Posterior cingulate gyrus (tissue), 11 donors: ENCODE data around the gene PABPN1L.

Experiments
- DNase-seq, 10 donors: peaks; one replicate each; pipeline versions ENCODE4 v3.0.0 to v3.0.0-alpha.2; 2020 to 2021; ENCODE audit warnings: mixed read lengths in 3 of 10
- intact Hi-C: fragments of 100-400 bp; cut with DNase I; formaldehyde crosslinking; loops from one replicate; pipeline ENCODE4 v1.15.1; 2023

PABPN1L gene

DNA sequence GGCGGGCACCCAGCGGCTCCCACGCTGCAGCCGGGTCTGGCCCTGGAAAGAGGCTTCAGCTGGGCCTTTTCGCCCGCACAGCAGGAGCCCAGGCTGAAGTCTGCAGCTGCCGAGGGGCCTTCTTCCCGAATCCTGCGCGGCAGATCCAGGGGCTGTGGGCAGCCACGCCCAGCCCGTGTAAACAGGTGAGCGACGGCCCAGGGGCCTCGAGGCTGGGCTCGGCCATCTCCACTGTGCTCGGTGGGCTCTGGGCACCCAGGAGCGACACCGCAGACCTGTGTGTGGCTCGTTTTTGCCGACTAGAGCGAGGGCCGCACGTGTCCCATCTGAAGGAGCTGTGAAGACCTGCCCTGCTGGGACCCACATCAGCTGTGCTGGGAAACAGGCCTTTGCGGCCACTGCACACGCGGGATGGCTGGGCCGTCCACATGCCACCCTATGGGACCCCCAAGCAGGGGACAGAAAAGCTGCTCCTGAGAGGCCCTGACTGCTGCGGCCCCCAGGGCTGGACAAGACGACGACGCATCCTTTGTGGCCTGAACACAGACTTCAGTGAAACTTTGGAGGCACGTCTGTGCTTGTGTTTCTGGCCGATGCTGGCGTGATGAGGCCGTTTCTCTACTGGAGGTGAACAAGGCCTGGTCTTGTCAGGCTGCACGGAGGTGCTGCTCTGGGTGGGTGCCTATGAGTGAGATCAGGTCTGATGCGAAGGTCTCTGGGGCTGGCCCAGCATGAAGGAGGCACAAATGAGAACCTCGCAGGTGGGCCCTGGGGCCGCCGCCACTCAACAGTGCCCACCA is 49.5 kb downstream of the PABPN1L start:
- intact Hi-C loops: no loop called here

DNA sequence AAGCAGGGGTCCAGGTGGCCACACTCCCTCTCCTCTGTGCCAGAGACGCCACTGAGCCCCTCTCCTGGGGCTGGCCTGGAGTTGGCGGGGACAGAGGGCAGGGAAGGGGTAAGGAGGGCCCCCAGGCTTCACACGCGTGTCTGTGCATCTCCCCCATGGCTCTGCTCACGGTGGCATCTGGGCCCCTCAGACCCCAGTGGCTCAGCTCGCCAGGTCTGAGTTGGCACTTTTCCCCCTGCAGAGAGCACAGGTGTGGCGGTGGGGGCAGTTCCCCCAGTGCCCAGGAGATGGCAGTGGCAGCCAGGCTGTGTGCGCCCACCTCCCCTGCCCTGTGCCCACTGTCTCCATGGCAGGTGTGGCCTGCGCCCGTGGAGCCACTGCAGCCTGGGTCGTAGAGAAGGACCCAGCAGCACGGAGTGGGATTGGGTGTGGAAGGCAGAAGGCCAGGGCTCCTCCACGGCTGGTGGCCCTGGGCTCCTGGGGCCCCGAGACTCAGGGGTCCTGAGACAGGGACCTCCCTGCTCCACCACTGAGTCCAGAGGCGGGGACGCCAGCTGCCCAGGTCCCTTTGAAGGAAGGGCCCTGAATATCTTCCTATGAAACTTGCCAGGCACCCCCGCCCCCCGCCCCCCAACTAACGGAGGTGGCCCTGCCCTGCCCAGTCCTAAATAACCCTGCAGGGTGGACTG is 50.4 kb downstream of the PABPN1L start:
- intact Hi-C loops: no loop called here
- DNase-seq: peak in 2 of 10 donors; percentile 16 to 48

More for the DNA sequence above, 49.5 kb downstream of the PABPN1L start:
- peak in 1 of 10 donors; percentile 64 for DNase-seq

DNA sequence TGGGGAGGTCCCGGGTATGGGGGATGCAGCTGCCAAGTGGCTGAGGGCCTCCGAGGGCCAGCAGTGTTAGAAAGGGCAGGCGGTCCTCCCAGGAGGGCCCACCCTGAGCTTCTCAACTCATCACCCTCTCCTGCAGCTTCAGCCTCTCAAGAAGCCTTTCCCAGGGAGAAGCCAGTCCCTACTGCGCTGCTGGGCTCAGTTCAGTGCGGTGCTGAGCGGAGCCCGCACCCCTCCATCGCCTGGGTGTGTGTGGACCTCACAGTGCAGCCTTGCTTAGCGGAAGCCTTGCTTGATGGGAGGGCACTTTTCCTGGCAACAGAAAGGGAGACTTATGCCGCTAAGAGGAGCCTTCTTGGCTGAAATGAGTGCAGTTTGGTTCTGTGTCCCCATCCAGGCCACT is 51.2 kb downstream of the PABPN1L start:
- DNase-seq: no peak
- intact Hi-C loops: no loop called here

DNA sequence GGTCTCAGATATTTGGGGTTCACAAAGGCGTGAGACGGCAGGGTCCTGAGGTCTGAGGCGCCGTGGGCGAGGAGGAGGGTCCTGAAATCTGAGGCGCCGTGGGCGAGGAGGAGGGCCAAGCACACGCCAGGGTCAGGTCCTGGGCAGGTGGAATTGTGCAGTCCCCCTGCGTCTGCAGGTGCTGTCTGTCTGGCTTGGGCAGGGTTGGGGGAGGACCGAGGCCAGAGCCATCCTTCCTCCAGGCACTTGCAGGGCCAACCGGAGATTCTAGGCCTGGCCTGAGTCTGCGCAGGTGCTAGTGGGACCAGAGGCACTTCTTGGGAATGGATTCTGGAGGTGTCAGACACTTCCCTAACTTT is 52.3 kb downstream of the PABPN1L start:
- intact Hi-C loops: no loop called here
- DNase-seq: no peak
